Measurements from ENCODE around the gene TULP4.
A peak's percentile ranks its signal among the peaks of the same experiment; 100 is the strongest.
"Not testable (repeated sequence)": the region's sequence is repeated elsewhere in the genome, so short reads cannot be mapped to it uniquely, and the experiment has no call there.

The TULP4 gene

GRCh38 chr6:158422629-158423238 is 110.5 kb downstream of the TULP4 start:
- no peak for DNase-seq

- no peak for DNase-seq
Observed at GRCh38 chr6:158431036-158431435, 118.8 kb downstream of the TULP4 start.

- DNase-seq = no peak
Observed at GRCh38 chr6:158431560-158431959, 119.3 kb downstream of the TULP4 start.

GRCh38 chr6:158437571-158437970 is 125.3 kb downstream of the TULP4 start:
- DNase-seq = no peak

- DNase-seq = no peak
Observed at GRCh38 chr6:158438226-158438625, 126.0 kb downstream of the TULP4 start.

GRCh38 chr6:158439255-158439654 is 127.0 kb downstream of the TULP4 start:
- peak; percentile 38 to 59 (median 57) for DNase-seq

GRCh38 chr6:158441716-158442215 is 129.5 kb downstream of the TULP4 start:
- no peak for DNase-seq

GRCh38 chr6:158442306-158442705 is 130.0 kb downstream of the TULP4 start:
- DNase-seq = no peak

GRCh38 chr6:158445426-158446085 is 133.3 kb downstream of the TULP4 start:
- no peak for DNase-seq

GRCh38 chr6:158448856-158449255 is 136.6 kb downstream of the TULP4 start:
- no peak for DNase-seq

- no peak for DNase-seq
Observed at GRCh38 chr6:158452191-158452590, 139.9 kb downstream of the TULP4 start.

GRCh38 chr6:158457131-158457530 is 144.9 kb downstream of the TULP4 start:
- no peak for DNase-seq

GRCh38 chr6:158457616-158458278 is 145.5 kb downstream of the TULP4 start:
- DNase-seq = no peak

- no peak for DNase-seq
Observed at GRCh38 chr6:158459726-158460125, 147.5 kb downstream of the TULP4 start.

- peak; percentile 18 to 49 (median 40) for DNase-seq
Observed at GRCh38 chr6:158460602-158461169, 148.4 kb downstream of the TULP4 start.

- DNase-seq = peak in 2 of 3 donors; percentile 32 to 38
Observed at GRCh38 chr6:158461954-158462353, 149.7 kb downstream of the TULP4 start.

GRCh38 chr6:158464483-158464882 is 152.2 kb downstream of the TULP4 start:
- DNase-seq = no peak

GRCh38 chr6:158465257-158465656 is 153.0 kb downstream of the TULP4 start:
- DNase-seq = no peak

- DNase-seq = no peak
Observed at GRCh38 chr6:158465747-158466146, 153.5 kb downstream of the TULP4 start.

GRCh38 chr6:158467923-158468322 is 155.7 kb downstream of the TULP4 start:
- no peak for DNase-seq

GRCh38 chr6:158468666-158469065 is 156.4 kb downstream of the TULP4 start:
- DNase-seq = peak in 1 of 3 donors; percentile 13

- DNase-seq = not testable (repeated sequence)
Observed at GRCh38 chr6:158470023-158470422, 157.8 kb downstream of the TULP4 start.

- peak; percentile 54 to 75 (median 75) for DNase-seq
Observed at GRCh38 chr6:158471339-158471738, 159.1 kb downstream of the TULP4 start.

GRCh38 chr6:158472447-158472846 is 160.2 kb downstream of the TULP4 start:
- DNase-seq = no peak

Measured in suppressor macrophage treated with lipopolysaccharide for 1 hour (primary cell).